CD4-positive, alpha-beta T cell (primary cell): ENCODE data around the gene MAU2. TPM values are rescaled to one million over a fixed set of nuclear protein-coding genes. Genes with fewer than 3 reads are reported as not detected.

Source experiments
- ATAC-seq: fragments of 200-7000 bp; cut with Tn5 transposase; one replicate; pipeline ENCODE4 v1.10.0; 2022; ENCODE audit warnings: mild to moderate bottlenecking; ENCODE audit not compliant: poor library complexity
- CTCF ChIA-PET: fragments of 350-600 bp; sonication (Branson Sonifier 250); formaldehyde crosslinking; loops from one replicate; lab custom pipeline; 2021; ENCODE audit warnings: antibody characterized with exemption, inconsistent platforms; lab: Charles Lee
- POLR2A ChIA-PET: fragments of 350-600 bp; sonication (Branson Sonifier 250); formaldehyde crosslinking; loops from one replicate; lab custom pipeline; 2021; ENCODE audit warnings: antibody characterized with exemption, inconsistent platforms; lab: Charles Lee
- DNase-seq, 14 experiments: peaks; one replicate each; pipeline ENCODE4 v3.0.0-alpha.2; 2013 to 2020; ENCODE audit warnings: mixed read lengths in 2 of 14
- H3K27ac ChIP-seq, 2 donors: one replicate each; pipeline versions ENCODE4 v1.5.1 to v1.7.0; 2013; ENCODE audit warnings: low read length in 2 of 2, low read depth in 1 of 2, mild to moderate bottlenecking in 1 of 2
- H3K27me3 ChIP-seq, 2 experiments: 1 replicate in 1 of 2; 2 replicates in 1 of 2; pipeline versions ENCODE4 v1.6.1 to v1.7.0; 2013; ENCODE audit warnings: low read length in 2 of 2, control low read depth in 1 of 2, mild to moderate bottlenecking in 1 of 2, moderate library complexity in 1 of 2; ENCODE audit not compliant: insufficient read depth in 2 of 2, control insufficient read depth in 1 of 2
- H3K36me3 ChIP-seq: one replicate; pipeline ENCODE4 v1.6.1; 2013; ENCODE audit warnings: low read length, control low read depth; ENCODE audit not compliant: insufficient read depth
- H3K4me1 ChIP-seq: one replicate; pipeline ENCODE4 v1.6.1; 2013; ENCODE audit warnings: low read length, control low read depth; ENCODE audit not compliant: insufficient read depth
- H3K4me3 ChIP-seq: one replicate; pipeline ENCODE4 v1.5.1; 2013; ENCODE audit warnings: mild to moderate bottlenecking, low read length, moderate library complexity
- H3K9me3 ChIP-seq, 2 experiments: 1 replicate in 1 of 2; 2 replicates in 1 of 2; pipeline versions ENCODE4 v1.6.1 to v1.7.0; 2013; ENCODE audit warnings: low read length in 2 of 2, mild to moderate bottlenecking in 2 of 2, control low read depth in 1 of 2, moderate library complexity in 1 of 2; ENCODE audit not compliant: control insufficient read depth in 1 of 2, insufficient read depth in 1 of 2
- H3K27ac Mint-ChIP-seq: one replicate; pipeline ENCODE4 v1.8.0; 2020; ENCODE audit warnings: mixed read lengths
- H3K27me3 Mint-ChIP-seq: one replicate; pipeline ENCODE4 v1.8.0; 2021; ENCODE audit warnings: mixed read lengths
- H3K36me3 Mint-ChIP-seq: one replicate; pipeline ENCODE4 v1.8.0; 2021; ENCODE audit warnings: low read depth, mixed read lengths
- H3K4me1 Mint-ChIP-seq: one replicate; pipeline ENCODE4 v1.8.0; 2021; ENCODE audit warnings: low read depth, mixed read lengths
- H3K4me3 Mint-ChIP-seq: one replicate; pipeline ENCODE4 v1.8.0; 2020; ENCODE audit warnings: mild to moderate bottlenecking, mixed read lengths
- H3K9me3 Mint-ChIP-seq: one replicate; pipeline ENCODE4 v1.8.0; 2020; ENCODE audit warnings: mixed read lengths
- intact Hi-C, 2 experiments: fragments of 100-400 bp; cut with DNase I in 1 of 2; cut with micrococcal nuclease in 1 of 2; formaldehyde crosslinking; loops; one replicate each; pipeline versions ENCODE4 v1.15.1 to v1.9.0; 2023 to 2025; cut with DNase I, micrococcal nuclease
- total RNA-seq, 174 experiments: library from RNA in 2 of 174; stranded (reverse) in 2 of 174; gene quantifications; one replicate each; pipeline ENCODE4 v1.2.3 and lab custom pipeline; 2021 to 2026
- TF ChIP-seq, protein P1 (sequence below): fragments of 200-600 bp; IDR thresholded peaks from one replicate; pipeline ENCODE4 v1.8.0; 2022; ENCODE audit warnings: antibody characterized with exemption, mild to moderate bottlenecking

MAU2 gene
- total RNA-seq, 2 experiments from 2014 or later: 132 to 133 TPM

DNA sequence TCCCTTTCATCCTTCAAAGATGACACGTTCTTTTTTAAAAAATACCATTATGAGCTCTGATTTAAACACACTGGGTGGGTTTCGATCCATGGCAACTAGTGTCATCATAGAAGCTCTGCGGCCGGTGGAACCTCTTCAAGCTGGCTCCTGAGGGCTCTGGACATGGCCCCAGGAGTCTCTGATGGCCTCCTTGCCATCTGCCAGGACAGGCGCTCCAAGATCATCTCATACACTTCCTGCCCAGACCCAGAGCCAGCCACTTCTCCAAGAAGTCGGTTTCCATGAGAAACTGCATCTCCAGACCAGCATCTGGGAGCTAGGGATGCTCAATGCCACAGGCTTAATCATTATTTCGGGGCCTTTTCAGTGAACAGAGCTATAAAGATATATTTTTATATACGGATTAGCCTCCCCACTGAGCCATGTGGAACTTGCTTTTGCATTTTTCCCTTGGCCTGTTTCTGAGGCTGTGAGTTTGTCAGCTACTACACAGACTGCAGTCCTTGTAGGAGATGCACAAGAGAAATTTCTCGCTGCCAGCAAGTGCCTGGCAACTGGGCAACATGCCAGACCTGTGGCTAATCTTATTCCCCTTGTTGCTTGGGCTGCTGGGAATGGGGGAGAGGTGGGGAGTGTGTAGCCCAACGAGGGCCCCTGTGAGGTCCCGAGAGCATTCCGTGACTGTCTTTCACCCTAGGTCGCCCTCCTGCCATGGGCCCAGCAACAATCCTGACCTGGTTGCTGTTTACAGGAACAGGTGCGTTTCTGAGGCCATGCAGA, 16.3 kb upstream of the MAU2 start:
- TF ChIP-seq, protein P1, sequence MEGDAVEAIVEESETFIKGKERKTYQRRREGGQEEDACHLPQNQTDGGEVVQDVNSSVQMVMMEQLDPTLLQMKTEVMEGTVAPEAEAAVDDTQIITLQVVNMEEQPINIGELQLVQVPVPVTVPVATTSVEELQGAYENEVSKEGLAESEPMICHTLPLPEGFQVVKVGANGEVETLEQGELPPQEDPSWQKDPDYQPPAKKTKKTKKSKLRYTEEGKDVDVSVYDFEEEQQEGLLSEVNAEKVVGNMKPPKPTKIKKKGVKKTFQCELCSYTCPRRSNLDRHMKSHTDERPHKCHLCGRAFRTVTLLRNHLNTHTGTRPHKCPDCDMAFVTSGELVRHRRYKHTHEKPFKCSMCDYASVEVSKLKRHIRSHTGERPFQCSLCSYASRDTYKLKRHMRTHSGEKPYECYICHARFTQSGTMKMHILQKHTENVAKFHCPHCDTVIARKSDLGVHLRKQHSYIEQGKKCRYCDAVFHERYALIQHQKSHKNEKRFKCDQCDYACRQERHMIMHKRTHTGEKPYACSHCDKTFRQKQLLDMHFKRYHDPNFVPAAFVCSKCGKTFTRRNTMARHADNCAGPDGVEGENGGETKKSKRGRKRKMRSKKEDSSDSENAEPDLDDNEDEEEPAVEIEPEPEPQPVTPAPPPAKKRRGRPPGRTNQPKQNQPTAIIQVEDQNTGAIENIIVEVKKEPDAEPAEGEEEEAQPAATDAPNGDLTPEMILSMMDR: no peak
- intact Hi-C loops: no loop called here
- Mint-ChIP-seq H3K4me1 (no peaks in the 10 kb centered on the region), H3K4me3 (no peak overlapping the region), H3K36me3 (peaks cover 65% of the 10 kb centered on the region), H3K9me3 (no peaks in the 10 kb centered on the region), H3K27me3 (no peaks in the 10 kb centered on the region), H3K27ac (no peak overlapping the region)
- H3K4me1 ChIP-seq: no peaks in the 10 kb centered on the region
- no peak for DNase-seq
- no peak overlapping the region for H3K27ac ChIP-seq
- ChIA-PET POLR2A (no interaction called here), CTCF (no interaction called here)
- H3K9me3 ChIP-seq: no peaks in the 10 kb centered on the region
- no peak overlapping the region for H3K4me3 ChIP-seq
- no peak for ATAC-seq
- peaks cover 88% of the 10 kb centered on the region for H3K36me3 ChIP-seq
- no peaks in the 10 kb centered on the region for H3K27me3 ChIP-seq

DNA sequence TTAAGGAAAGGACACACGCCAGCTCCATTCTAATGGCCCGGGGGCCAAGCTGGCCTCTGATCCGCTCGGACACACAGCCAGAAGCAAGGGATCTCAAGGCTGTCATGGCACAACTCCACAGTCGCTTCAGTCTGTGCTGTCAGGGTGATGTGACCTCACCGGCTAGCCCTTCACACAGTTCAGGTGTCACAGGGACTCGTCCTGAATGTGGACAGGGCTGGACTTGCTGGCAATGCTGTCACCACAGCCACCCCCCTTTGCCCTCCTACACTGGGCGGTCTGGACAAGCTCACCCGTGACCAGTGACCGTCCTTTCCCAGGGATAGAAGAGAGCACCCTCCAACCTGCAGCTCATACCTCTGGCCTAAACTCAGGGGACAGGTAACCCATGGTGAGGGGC, 15.6 kb upstream of the MAU2 start:
- Histone ChIP-seq H3K36me3 (peaks cover 91% of the 10 kb centered on the region), H3K9me3 (no peaks in the 10 kb centered on the region), H3K27ac (no peak overlapping the region), H3K4me1 (no peaks in the 10 kb centered on the region), H3K4me3 (no peak overlapping the region), H3K27me3 (no peaks in the 10 kb centered on the region)
- Mint-ChIP-seq H3K27me3 (no peaks in the 10 kb centered on the region), H3K4me3 (no peak overlapping the region), H3K36me3 (peaks cover 70% of the 10 kb centered on the region), H3K9me3 (no peaks in the 10 kb centered on the region), H3K4me1 (no peaks in the 10 kb centered on the region), H3K27ac (no peak overlapping the region)
- POLR2A ChIA-PET: no interaction called here
- DNase-seq: no peak
- ATAC-seq: no peak
- intact Hi-C loops: no loop called here
- TF ChIP-seq, protein P1: no peak
- CTCF ChIA-PET: no interaction called here

DNA sequence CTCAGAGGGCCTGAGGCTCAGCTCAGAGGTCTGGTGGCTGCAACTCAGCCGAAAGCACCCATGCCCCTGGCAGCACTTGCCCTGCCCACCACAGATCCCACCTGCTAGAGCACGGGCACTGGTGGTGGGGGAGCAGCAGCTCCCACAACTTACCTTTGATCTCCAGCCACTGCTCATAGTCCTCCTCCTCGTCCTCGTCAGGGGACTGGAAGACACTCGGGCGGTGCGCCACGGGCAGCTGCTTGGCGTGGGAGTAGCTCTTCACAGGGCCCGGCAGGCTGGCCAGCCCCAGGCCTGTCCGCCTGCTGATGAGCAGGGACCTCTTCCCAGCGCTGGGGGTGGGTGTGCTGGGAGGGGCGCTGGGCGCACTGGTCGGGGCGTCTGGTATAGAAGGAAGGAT, 14.9 kb upstream of the MAU2 start:
- Histone ChIP-seq H3K36me3 (peaks cover 93% of the 10 kb centered on the region), H3K27me3 (no peaks in the 10 kb centered on the region), H3K4me3 (no peak overlapping the region), H3K27ac (no peak overlapping the region), H3K4me1 (no peaks in the 10 kb centered on the region), H3K9me3 (no peaks in the 10 kb centered on the region)
- Mint-ChIP-seq H3K9me3 (no peaks in the 10 kb centered on the region), H3K36me3 (peaks cover 76% of the 10 kb centered on the region), H3K27me3 (no peaks in the 10 kb centered on the region), H3K4me1 (no peaks in the 10 kb centered on the region), H3K4me3 (no peak overlapping the region), H3K27ac (no peak overlapping the region)
- POLR2A ChIA-PET: interaction anchor here (0.6 kb wide), 1 partner anchor 598 kb away, joined by 3 read pairs; no protein-coding TSS in a partner anchor
- intact Hi-C loops: no loop called here
- CTCF ChIA-PET: no interaction called here
- DNase-seq (no peak), ATAC-seq (no peak)
- TF ChIP-seq, protein P1: no peak
